ENCODE results near the gene ALG14. TPM values are rescaled to one million over a fixed set of nuclear protein-coding genes. Genes with fewer than 3 reads are reported as not detected.

Gene ALG14
- total and polyA plus RNA-seq, 2 donors (not counting 1 experiment from before 2014, with no cell fraction given) = 0.92 to 2.6 TPM

GRCh38 chr1:94928293-94928939, 144.3 kb downstream of the ALG14 start:
- H3K4me3 Mint-ChIP-seq = peak overlapping the region; percentile 92
- H3K9me3 Mint-ChIP-seq (ENCODE audit: insufficient read depth) = no peaks in the 10 kb centered on the region
- no peak overlapping the region for H2AFZ ChIP-seq (ENCODE audit: insufficient read depth, low read depth, low read length, poor library complexity, severe bottlenecking)
- H3K9me3 ChIP-seq (ENCODE audit: control extremely low read depth in 1 of 3, control insufficient read depth in 2 of 3, insufficient read depth in 1 of 3, low read length in 2 of 3) = no peaks in the 10 kb centered on the region
- no peak overlapping the region for H3K27ac ChIP-seq (ENCODE audit: low read length in 2 of 2)
- H3K4me1 ChIP-seq (ENCODE audit: control insufficient read depth in 2 of 2, insufficient read depth in 2 of 2, low read length in 2 of 2) = peaks cover 19 to 24% of the 10 kb centered on the region in 2 donors
- CTCF ChIA-PET = interaction anchor here (0.6 to 3.4 kb wide), 4 partner anchors 25 to 115 kb away, joined by 4 to 17 read pairs (median 8); no protein-coding TSS in a partner anchor
- no peak overlapping the region for H3K4me3 ChIP-seq (ENCODE audit: control extremely low read depth in 1 of 5, extremely low read depth in 1 of 5, insufficient read depth in 1 of 5, low read depth in 2 of 5, low read length in 4 of 5)
- peak overlapping the region; percentile 78 for H3K27ac Mint-ChIP-seq
- H3K4me2 ChIP-seq (replicated peaks; ENCODE audit: low read depth, low read length, poor library complexity, severe bottlenecking) = no peak overlapping the region
- no peaks in the 10 kb centered on the region for H4K20me1 ChIP-seq (ENCODE audit: control insufficient read depth, insufficient read depth, low read length, poor library complexity, severe bottlenecking)
- intact Hi-C loops (cut with micrococcal nuclease) = loop anchor here (5.0 kb wide), 3 partner anchors 49 to 1581 kb away; partner anchors contain the start of gene DR1
- no peak for DNase-seq
- WGBS (ENCODE audit: insufficient coverage) = 96% methylated on average over 4 of the region's 7 CpGs
- ATAC-seq (ENCODE audit: low read depth) = no peak
- H3K27me3 Mint-ChIP-seq = peaks cover 27% of the 10 kb centered on the region
- H3K9ac ChIP-seq (ENCODE audit: low read length) = no peak overlapping the region
- peaks cover 22% of the 10 kb centered on the region for H3K4me1 Mint-ChIP-seq
- TF ChIP-seq EZH2 (IDR thresholded peaks at IDR 0.05; ENCODE audit: borderline replicate concordance, insufficient read depth, low read depth, low read length, poor library complexity, severe bottlenecking) (no peak), CTCF (IDR thresholded peaks at IDR 0.05) (no peak)
- H3K36me3 ChIP-seq (replicated peaks in 1 of 2; ENCODE audit: control extremely low read depth in 1 of 2, control insufficient read depth in 1 of 2, extremely low read depth in 1 of 2, insufficient read depth in 2 of 2, low read length in 1 of 2) = no peaks in the 10 kb centered on the region
- H3K79me2 ChIP-seq (ENCODE audit: control insufficient read depth, insufficient read depth, low read length) = no peaks in the 10 kb centered on the region
- peaks cover 0 to 30% (median 9%) of the 10 kb centered on the region in 4 experiments for H3K27me3 ChIP-seq (replicated peaks in 1 of 4; ENCODE audit: control extremely low read depth in 1 of 4, control insufficient read depth in 3 of 4, insufficient read depth in 4 of 4, low read length in 3 of 4)
- POLR2A ChIA-PET = no interaction called here
